Measurements from ENCODE around the gene PRKAB1.
"Not testable (repeated sequence)": the region's sequence is repeated elsewhere in the genome, so short reads cannot be mapped to it uniquely, and the experiment has no call there.

Gene PRKAB1

DNA sequence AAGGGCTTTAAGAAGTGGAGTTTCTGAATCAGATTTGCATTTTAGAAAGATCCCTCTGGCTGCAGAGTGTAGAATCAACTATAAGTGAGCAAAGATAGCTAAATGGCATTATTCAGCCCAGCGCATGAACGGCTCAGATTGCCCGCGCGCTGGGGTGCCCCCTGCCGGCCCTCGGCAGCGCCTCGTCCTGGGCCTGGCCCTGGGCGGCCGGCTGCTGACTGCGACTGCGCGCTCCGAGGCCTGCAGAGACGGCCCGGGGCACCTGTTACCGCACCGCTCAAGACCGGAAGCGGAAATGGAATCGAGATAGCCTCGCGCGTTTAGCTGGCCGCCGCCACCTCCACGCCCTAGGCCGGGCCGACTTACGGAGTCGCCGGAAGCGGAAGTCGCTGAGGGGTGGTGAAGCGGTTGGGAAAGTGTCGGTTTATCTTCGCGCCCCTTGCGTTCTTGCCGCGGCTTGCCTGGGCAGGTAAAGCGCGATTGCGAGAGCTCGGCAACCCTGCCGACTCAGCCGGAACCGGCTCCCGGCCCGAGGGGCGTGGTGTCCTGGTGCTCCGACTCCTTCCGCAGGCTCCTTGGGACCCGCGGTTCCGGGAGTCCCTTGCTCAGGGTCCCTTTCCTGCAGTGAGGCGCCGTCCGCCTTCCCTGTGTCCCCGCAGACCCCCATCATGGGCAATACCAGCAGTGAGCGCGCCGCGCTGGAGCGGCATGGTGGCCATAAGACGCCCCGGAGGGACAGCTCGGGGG, at the start of gene PRKAB1:
PRKAB1 (plus strand) TSS at position 557 of the 747 bp plus-strand sequence; CDS start at position 669, 112 bp downstream.
- FAIRE-seq, result no peak

- FAIRE-seq, result not testable (repeated sequence)
These were observed 49.5 kb upstream of the PRKAB1 start for GRCh38 chr12:119618328-119618896.

DNA sequence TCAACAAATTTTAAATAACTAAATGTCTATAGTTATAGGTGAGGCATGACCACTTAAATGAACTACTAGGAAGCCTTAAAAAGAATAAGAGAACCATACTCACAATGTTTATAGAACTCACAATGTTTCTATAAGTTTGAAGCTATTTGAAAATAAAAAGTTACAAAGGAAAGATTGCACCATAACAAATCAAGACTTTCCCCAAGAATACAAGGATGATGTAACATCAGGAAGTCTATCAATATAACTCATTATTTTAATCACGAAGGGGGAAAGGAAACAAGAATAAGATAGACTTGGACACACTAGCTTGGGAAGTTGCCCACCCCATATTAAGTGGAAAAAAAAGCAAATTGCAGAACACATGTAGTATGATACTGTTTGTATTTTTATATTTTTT, 47.4 kb upstream of the PRKAB1 start:
- FAIRE-seq, result no peak

- no peak for FAIRE-seq
These were observed 46.1 kb upstream of the PRKAB1 start for GRCh38 chr12:119621878-119622277.

- no peak for FAIRE-seq
These were observed 43.0 kb upstream of the PRKAB1 start for GRCh38 chr12:119624966-119625365.

DNA sequence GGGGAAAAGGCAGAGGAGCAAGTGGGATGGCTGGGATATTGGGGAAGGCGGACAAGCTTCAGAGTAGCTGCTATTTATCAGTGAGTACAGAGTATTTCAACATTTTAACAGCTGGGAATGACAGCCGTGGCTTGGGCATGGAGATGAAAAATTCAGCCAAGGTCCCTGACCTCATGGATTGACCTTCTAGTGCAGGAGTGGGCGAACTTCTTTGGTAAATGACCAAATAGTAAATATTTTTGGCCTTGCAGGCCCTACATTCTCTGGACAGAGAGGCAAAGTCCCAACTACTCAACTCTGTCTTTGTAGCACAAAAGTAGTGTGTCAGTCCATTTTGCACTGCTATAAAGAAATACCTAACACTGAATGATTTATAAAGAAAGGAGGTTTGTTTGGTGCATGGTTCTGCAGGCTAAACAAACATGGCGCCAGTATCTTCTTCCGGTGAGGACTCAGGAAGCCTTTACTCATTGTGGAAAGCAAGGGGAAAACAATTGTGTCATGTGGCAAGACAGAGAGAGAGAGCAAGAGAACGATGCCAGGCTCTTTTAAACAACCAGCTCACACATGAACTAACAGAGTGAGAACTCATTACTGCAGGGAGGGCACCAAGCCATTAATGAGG, 40.8 kb upstream of the PRKAB1 start:
- FAIRE-seq, result no peak

GRCh38 chr12:119627686-119628085, 40.2 kb upstream of the PRKAB1 start:
- FAIRE-seq, result no peak

DNA sequence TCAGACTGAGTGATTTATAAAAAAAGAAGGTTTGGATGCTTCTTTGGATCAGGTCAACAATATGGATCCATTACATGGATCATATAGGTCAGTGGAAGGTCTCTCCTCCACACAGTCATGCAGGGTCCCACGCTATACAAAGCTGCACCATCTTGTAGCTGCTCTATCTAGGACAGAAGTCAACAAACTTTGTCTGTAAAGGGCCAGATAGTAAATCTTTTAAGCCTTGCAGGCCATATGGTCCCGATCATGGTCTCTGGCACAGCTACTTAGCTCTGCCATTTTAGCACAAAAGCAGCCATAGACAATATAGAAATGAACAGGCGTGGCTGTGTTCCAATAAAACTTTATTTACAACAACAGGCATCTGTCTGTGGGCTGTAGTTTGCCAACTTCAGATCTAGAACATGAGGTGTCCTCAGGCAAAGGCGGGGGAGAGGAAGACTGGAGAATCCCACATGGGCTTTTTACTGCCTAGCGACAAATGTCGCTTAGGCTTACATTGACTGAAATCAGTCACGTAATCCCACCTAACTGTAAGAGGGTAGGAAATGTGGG, 37.6 kb upstream of the PRKAB1 start:
- FAIRE-seq, result no peak

GRCh38 chr12:119630962-119631550, 36.9 kb upstream of the PRKAB1 start:
- no peak for FAIRE-seq

DNA sequence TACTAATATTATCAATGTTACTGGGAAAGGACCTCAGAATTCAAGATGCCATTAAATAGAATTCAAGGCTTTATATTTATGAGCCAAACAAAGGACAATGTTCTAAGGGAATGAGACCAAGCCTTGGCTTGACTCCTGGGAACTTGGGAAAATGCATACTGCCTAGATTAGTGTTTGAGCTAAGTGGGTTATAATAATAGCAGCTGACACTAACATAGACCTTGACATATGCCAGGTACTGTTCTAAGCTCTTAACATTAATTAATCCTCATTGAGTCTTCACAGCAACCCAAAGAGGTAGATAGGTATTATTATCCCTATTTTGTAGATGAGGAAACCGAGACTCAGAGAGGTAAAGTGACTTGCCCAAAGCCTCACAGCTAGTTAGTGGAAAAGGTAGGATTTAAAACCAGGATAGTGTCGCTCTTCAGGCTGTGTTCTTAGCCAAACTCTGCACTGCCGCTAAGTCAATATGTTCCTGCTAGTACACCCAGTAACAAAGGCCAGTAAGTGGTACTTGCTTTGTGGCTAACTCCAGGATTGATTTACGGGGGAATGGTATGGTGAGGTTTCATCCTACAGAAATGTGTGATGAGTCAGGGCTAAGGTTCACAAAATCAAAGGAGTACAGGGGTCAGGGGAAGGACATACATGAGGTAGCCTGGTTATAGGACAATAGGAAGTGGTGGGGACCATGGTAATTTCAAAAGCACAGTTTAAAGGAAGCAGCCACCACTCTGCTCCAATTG, 35.8 kb upstream of the PRKAB1 start:
- FAIRE-seq, result no peak

DNA sequence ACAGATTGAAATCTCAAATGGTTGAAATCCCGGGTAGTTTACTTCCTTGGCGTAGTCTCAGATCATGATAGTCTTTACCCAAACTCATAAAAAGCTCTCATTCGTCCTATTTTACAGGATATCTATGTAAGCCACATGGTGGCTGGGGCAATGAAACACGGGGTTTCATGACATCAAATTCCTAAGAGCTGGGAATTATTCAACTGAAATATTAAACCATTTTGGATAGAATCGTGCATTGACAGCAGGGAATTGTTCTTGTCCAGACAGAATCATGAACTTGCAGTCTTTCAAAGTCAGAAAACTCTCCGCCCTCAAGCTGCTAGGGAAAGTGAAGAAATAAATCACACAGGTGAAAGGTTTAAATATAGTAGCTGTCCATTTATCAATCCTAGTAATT, 33.2 kb upstream of the PRKAB1 start:
- no peak for FAIRE-seq

DNA sequence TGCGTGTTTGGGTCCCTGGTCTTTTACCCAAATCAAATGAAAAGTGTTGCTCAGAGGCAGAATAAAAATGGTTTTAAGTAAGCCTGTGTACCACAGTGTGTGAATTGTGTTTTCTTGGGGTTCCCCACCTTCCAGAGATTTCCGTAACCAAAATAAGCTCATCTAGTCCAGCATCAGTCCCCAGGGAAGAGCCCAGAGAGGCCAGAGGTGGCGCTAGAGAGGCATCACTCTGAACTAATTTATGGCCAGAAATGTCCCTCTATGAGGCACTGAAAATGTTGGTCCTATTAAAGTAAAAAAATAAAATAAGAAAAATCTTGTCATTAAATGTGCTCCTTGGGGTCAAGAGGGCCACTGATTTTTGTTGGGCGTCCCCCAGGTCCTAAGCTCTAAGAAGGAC, 24.9 kb upstream of the PRKAB1 start:
- no peak for FAIRE-seq

DNA sequence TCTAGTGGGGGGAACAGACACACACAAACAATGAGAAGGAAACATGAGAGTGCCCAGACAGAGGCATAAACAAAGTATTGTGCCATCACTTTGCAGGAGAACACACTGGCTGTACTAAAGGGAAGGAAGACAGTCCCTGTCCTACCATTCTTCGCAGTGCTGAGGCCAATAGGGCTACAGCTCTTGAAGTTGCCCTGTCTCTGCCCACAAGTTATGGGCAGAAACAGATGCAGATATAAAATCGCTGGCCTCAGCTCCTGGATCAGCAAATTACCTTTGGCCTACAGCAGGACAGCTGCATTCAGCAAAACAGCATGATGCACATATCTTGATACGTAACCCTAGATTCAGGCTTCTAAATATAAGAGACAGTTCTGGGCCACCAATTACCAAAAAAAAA, 23.0 kb upstream of the PRKAB1 start:
- FAIRE-seq, result no peak

- FAIRE-seq, result no peak
These were observed 22.3 kb upstream of the PRKAB1 start for GRCh38 chr12:119645535-119646059.

- FAIRE-seq, result no peak
These were observed 18.6 kb upstream of the PRKAB1 start for GRCh38 chr12:119649202-119649808.

- no peak for FAIRE-seq
These were observed 15.3 kb upstream of the PRKAB1 start for GRCh38 chr12:119652665-119653064.

DNA sequence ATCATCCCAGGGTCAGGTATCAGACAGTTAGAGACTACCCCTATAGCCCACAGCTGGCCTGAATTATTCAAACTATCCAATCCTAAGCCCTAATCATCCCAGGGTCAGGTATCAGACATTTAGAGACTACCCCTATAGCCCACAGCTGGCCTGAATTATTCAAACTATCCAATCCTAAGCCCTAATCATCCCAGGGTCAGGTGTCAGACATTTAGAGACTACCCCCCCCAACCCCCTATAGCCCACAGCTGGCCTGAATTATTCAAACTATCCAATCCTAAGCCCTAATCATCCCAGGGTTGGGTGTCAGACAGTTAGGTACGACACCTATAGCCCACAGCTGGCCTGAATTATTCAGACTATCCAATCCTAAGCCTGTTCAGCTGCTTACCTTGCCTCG, 10.9 kb upstream of the PRKAB1 start:
- FAIRE-seq, result not testable (repeated sequence)

GRCh38 chr12:119658166-119658565, 9.8 kb upstream of the PRKAB1 start:
- not testable (repeated sequence) for FAIRE-seq

GRCh38 chr12:119659289-119659897, 8.5 kb upstream of the PRKAB1 start:
- no peak for FAIRE-seq

DNA sequence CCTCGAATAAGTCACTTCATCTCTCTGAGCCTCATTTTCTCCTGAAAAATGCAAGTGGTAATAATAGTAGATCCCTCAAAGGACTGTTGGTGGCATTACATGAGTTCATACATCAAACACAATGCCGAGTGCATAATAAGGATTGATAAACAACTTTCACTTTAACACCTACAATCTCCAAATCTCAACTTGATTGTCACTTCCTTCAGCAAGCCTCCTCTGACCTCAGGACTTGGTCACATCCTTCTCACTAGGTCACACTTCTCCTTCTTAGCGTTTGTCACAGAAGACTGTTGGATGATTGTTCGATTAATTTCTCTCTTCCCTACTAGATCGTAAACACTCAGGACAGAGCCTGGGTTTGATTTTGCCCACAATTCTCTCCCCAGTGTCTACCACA, 7.9 kb upstream of the PRKAB1 start:
- FAIRE-seq, result no peak

DNA sequence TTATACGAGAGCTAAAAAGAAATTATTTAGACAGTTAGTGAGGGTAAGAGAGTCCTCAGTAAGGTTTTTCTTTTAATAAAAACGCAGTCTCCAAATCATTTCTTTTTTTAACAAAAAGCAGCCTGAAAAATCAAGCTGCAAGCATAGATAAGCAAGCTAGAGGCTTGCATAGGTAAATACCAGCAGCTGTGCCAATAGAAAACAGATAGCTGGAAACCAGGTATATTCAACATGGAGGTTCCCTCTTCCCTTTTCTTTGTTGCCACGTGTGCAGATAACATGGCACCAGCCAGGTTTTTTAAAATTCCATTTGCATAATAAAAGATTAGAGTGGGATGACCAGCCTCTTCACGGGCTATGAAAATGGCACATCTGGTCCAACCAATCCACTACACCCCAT, 6.1 kb upstream of the PRKAB1 start:
- FAIRE-seq, result no peak

DNA sequence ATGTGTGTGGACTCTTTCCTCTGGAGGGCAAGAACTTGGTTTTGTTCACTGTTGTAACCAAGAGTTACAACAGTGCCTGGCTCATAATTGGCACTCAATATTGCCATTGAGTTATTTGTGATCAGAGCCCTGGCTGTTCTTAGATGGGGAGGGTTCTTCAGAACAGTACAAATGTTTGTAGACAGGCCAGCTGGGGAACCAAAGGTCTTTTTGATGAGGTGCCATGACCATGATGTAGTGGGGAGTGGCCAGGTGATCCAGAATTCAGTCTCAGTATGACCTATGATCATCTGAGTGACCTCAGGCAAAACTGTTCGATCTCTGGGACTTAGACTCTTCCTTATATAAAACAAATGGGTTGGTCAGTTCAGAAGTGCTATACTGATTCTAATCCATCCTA, 3.3 kb upstream of the PRKAB1 start:
- no peak for FAIRE-seq
